GM10248 (cell line): ENCODE data around the gene FAT3.

Source experiments
- CTCF ChIA-PET: fragments of 300-600 bp; sonication (Branson Sonifier 250); formaldehyde crosslinking; extraction: SDS; loops from one replicate; lab custom pipeline; 2021; ENCODE audit warnings: antibody characterized with exemption; lab: Yijun Ruan, JAX
- POLR2A ChIA-PET: fragments of 350-650 bp; sonication (Branson Sonifier 250); formaldehyde crosslinking; extraction: SDS; loops from one replicate; lab custom pipeline; 2020; ENCODE audit warnings: antibody characterized with exemption; lab: Yijun Ruan, JAX
- DNase-seq: peaks from one replicate; pipeline ENCODE4 v3.0.0; 2012; ENCODE audit errors: extremely low spot score
- TF ChIP-seq, protein P1 (sequence below): IDR thresholded peaks from 2 replicates; pipeline ENCODE4 v1.5.1; 2012; ENCODE audit warnings: mild to moderate bottlenecking, low read depth; ENCODE audit errors: extremely low read depth, missing control alignments, control extremely low read depth

Gene FAT3

DNA sequence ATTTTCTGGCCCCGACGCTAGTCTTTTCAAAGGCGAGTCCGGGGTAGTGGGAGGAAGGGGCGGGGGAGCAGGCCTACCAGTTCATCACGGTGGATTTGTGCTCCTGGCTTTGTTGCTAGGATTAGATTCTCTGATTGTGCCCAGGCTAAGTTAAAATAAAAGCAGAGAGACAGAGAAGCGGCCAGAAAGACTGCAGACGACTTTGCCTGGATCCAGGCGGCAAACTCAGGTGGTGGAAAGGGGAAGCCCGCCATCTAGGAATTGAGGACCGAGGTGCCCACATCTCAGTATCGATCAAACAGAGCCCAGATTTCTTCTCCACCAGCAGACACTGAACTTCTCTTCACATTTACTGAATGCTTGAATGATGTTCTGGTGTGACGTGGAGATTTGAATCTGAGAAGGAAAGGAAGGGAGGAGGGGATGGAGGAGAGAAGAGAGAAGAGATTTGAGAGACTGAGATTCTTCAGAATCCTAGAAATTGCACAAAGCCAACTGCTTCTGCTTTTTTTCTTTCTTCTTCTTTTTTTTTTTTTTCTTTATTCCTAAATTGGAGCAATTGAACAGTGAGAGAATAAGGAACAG is 2.7 kb downstream of the FAT3 start:
- TF ChIP-seq, protein P1, sequence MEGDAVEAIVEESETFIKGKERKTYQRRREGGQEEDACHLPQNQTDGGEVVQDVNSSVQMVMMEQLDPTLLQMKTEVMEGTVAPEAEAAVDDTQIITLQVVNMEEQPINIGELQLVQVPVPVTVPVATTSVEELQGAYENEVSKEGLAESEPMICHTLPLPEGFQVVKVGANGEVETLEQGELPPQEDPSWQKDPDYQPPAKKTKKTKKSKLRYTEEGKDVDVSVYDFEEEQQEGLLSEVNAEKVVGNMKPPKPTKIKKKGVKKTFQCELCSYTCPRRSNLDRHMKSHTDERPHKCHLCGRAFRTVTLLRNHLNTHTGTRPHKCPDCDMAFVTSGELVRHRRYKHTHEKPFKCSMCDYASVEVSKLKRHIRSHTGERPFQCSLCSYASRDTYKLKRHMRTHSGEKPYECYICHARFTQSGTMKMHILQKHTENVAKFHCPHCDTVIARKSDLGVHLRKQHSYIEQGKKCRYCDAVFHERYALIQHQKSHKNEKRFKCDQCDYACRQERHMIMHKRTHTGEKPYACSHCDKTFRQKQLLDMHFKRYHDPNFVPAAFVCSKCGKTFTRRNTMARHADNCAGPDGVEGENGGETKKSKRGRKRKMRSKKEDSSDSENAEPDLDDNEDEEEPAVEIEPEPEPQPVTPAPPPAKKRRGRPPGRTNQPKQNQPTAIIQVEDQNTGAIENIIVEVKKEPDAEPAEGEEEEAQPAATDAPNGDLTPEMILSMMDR: no peak
- CTCF ChIA-PET: no interaction called here
- no peak for DNase-seq
- POLR2A ChIA-PET: no interaction called here

GRCh38 chr11:92227959-92228935 is 3.6 kb downstream of the FAT3 start:
- CTCF ChIA-PET: no interaction called here
- POLR2A ChIA-PET: no interaction called here
- DNase-seq: no peak
- TF ChIP-seq, protein P1: no peak

- ChIA-PET POLR2A (no interaction called here), CTCF (no interaction called here)
- DNase-seq: no peak
- TF ChIP-seq, protein P1: no peak
These were observed 12.2 kb downstream of the FAT3 start for GRCh38 chr11:92236856-92237255.

- POLR2A ChIA-PET: no interaction called here
- no peak for DNase-seq
- CTCF ChIA-PET: interaction anchor here (1.3 kb wide), 1 partner anchor 33 kb away, joined by 3 read pairs; no protein-coding TSS in a partner anchor
- TF ChIP-seq, protein P1: no peak
These were observed 16.3 kb downstream of the FAT3 start for GRCh38 chr11:92240916-92241315.

DNA sequence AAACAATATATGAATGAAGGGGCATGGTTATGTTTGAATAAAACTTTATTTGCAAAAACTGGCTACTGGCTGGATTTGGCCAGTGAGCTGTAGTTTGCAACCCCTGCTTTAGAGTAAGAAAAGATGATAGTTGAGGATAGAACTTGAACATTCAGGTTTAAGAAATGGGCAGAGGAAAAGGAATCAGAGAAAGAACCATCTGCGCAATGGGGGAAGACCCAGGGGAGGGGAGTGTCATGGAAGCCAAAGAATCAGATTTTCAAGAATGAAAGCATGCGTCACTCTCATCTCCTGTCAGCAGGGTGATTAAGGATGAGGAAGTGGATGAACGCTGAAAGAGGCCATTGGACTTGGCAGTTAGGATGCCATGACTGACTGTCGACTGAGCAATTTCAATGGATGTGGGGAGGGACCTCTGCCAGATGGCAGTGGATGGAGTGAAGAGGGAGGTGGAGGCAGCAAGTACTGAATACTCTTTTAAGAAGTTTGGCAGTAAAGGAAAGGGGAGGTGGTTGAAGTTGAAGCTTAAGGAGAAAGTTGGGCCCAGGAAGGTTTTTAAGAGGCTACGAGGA is 21.2 kb downstream of the FAT3 start:
- no peak for DNase-seq
- ChIA-PET CTCF (interaction anchor here (1.4 kb wide), 1 partner anchor 16 kb away, joined by 3 read pairs; no protein-coding TSS in a partner anchor), POLR2A (no interaction called here)
- TF ChIP-seq, protein P1: no peak

DNA sequence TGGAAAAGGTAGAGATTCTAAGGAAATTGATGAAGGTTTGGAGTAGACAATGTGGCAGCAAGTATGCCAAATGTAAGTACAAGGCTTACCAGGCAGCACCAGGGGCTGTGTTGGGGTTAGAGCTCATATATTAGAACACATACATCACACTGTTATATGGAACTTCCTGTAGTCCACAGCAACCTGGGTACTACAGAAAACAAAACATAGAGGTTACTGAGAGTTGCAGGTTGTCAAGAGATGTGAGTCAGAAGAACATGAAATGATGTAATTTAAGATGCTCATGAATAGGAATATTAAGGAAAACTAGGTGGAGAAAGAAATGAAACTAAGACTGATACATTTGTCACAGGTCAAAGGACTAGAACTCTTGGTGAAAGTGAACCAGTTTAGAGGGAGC is 22.0 kb downstream of the FAT3 start:
- TF ChIP-seq, protein P1: no peak
- CTCF ChIA-PET: interaction anchor here (1.4 kb wide), 1 partner anchor 15 kb away, joined by 3 read pairs; no protein-coding TSS in a partner anchor
- no peak for DNase-seq
- POLR2A ChIA-PET: no interaction called here
